Measurements from ENCODE around the gene TMEM63A. TPM values are rescaled to one million over a fixed set of nuclear protein-coding genes. Genes with fewer than 3 reads are reported as not detected.
"Not testable (repeated sequence)": the region's sequence is repeated elsewhere in the genome, so short reads cannot be mapped to it uniquely, and the experiment has no call there.

Gene TMEM63A
- total RNA-seq, 4 donors from 2014 or later, result 104 to 256 (median 180) TPM

GRCh38 chr1:225842074-225842473 lies 40.1 kb downstream of the TMEM63A start:
- Histone ChIP-seq H3K9me3 (no peaks in the 10 kb centered on the region), H3K4me3 (no peak overlapping the region), H3K27ac (no peak overlapping the region), H3K36me3 (peaks cover 0 to 7% (median 2%) of the 10 kb centered on the region in 4 donors), H3K4me1 (peaks cover 0 to 2% (median under 1%) of the 10 kb centered on the region in 4 donors), H3K27me3 (no peaks in the 10 kb centered on the region)
- TF ChIP-seq POLR2AphosphoS5 (IDR thresholded peaks at IDR 0.05) (peak in 1 of 3 donors; percentile 38), POLR2A (IDR thresholded peaks at IDR 0.05) (no peak)
- WGBS, 2 donors (ENCODE audit: low coverage in 1 of 2), result 72 to 100% methylated on average over 1 to 12 of the region's 12 CpGs
- DNase-seq, result no peak
- intact Hi-C loops (cut with DNase I; ENCODE audit: low total_unique reads), result loop anchor here (10.0 kb wide), 1 partner anchor 67 kb away; the partner anchor contains the start of gene SRP9
- in situ Hi-C loops (cut with MboI; ENCODE audit: low pct_ligation_motif_present in 1 of 4, low pct_unique_long_range_greater_than_20kb in 1 of 4, low sequenced_read_pairs in 3 of 4), result no loop called here

GRCh38 chr1:225840713-225841112 lies 41.5 kb downstream of the TMEM63A start:
- intact Hi-C loops (cut with DNase I; ENCODE audit: low total_unique reads), result loop anchor here (10.0 kb wide), 1 partner anchor 66 kb away; the partner anchor contains the start of gene SRP9
- H3K27ac ChIP-seq, result no peak overlapping the region
- in situ Hi-C loops (cut with MboI; ENCODE audit: low pct_ligation_motif_present in 1 of 4, low pct_unique_long_range_greater_than_20kb in 1 of 4, low sequenced_read_pairs in 3 of 4), result no loop called here
- peaks cover 0 to 4% (median 0%) of the 10 kb centered on the region in 4 donors for H3K36me3 ChIP-seq
- H3K9me3 ChIP-seq, result no peaks in the 10 kb centered on the region
- H3K27me3 ChIP-seq, result no peaks in the 10 kb centered on the region
- DNase-seq, result no peak
- H3K4me3 ChIP-seq, result no peak overlapping the region
- TF ChIP-seq POLR2A (IDR thresholded peaks at IDR 0.05) (no peak), CTCF (IDR thresholded peaks at IDR 0.05) (no peak), POLR2AphosphoS5 (IDR thresholded peaks at IDR 0.05) (no peak), EP300 (IDR thresholded peaks at IDR 0.05; ENCODE audit: low read depth) (no peak)
- peaks cover 0 to 2% (median 0%) of the 10 kb centered on the region in 4 donors for H3K4me1 ChIP-seq
- 63 to 78% methylated on average over 2 to 4 of the region's 4 CpGs for WGBS, 2 donors (ENCODE audit: low coverage in 1 of 2)

GRCh38 chr1:225840223-225840610 lies 42.0 kb downstream of the TMEM63A start:
- no peak for TF ChIP-seq POLR2A (IDR thresholded peaks at IDR 0.05)
- TF ChIP-seq CTCF (IDR thresholded peaks at IDR 0.05), result no peak
- no peak for TF ChIP-seq POLR2AphosphoS5 (IDR thresholded peaks at IDR 0.05)
- no peak for TF ChIP-seq EP300 (IDR thresholded peaks at IDR 0.05; ENCODE audit: low read depth)
- H3K4me1 ChIP-seq, result peaks cover 0 to 5% (median 0%) of the 10 kb centered on the region in 4 donors
- H3K36me3 ChIP-seq, result peaks cover 0 to 4% (median 0%) of the 10 kb centered on the region in 4 donors
- no peak overlapping the region for H3K27ac ChIP-seq
- DNase-seq, result no peak
- H3K9me3 ChIP-seq, result no peaks in the 10 kb centered on the region
- H3K27me3 ChIP-seq, result no peaks in the 10 kb centered on the region
- 80 to 100% methylated on average over 1 of the region's 1 CpG for WGBS, 2 donors (ENCODE audit: low coverage in 1 of 2)
- no peak overlapping the region for H3K4me3 ChIP-seq
- intact Hi-C loops (cut with DNase I; ENCODE audit: low total_unique reads), result loop anchor here (10.0 kb wide), 1 partner anchor 65 kb away; the partner anchor contains the start of gene SRP9
- in situ Hi-C loops (cut with MboI; ENCODE audit: low pct_ligation_motif_present in 1 of 4, low pct_unique_long_range_greater_than_20kb in 1 of 4, low sequenced_read_pairs in 3 of 4), result no loop called here

GRCh38 chr1:225838793-225839192 lies 43.4 kb downstream of the TMEM63A start:
- no peak overlapping the region for H3K27ac ChIP-seq
- H3K4me3 ChIP-seq, result no peak overlapping the region
- no peaks in the 10 kb centered on the region for H3K9me3 ChIP-seq
- in situ Hi-C loops (cut with MboI; ENCODE audit: low pct_ligation_motif_present in 1 of 4, low pct_unique_long_range_greater_than_20kb in 1 of 4, low sequenced_read_pairs in 3 of 4) (no loop called here), intact Hi-C loops (cut with DNase I; ENCODE audit: low total_unique reads) (no loop called here)
- peaks cover 0 to 10% (median 0%) of the 10 kb centered on the region in 4 donors for H3K4me1 ChIP-seq
- 87% methylated on average over 14 of the region's 14 CpGs; no CpG with 5 or more reads in 1 of the 2 donors for WGBS, 2 donors (ENCODE audit: low coverage in 1 of 2)
- no peak for DNase-seq
- H3K27me3 ChIP-seq, result no peaks in the 10 kb centered on the region
- TF ChIP-seq EP300 (IDR thresholded peaks at IDR 0.05; ENCODE audit: low read depth) (no peak), CTCF (IDR thresholded peaks at IDR 0.05) (no peak), POLR2A (IDR thresholded peaks at IDR 0.05) (no peak), POLR2AphosphoS5 (IDR thresholded peaks at IDR 0.05) (no peak)
- H3K36me3 ChIP-seq, result peaks cover 0 to 4% (median 0%) of the 10 kb centered on the region in 4 donors

GRCh38 chr1:225836296-225836695 lies 45.9 kb downstream of the TMEM63A start:
- 80 to 86% methylated on average over 4 of the region's 4 CpGs for WGBS, 2 donors (ENCODE audit: low coverage in 1 of 2)
- in situ Hi-C loops (cut with MboI; ENCODE audit: low pct_ligation_motif_present in 1 of 4, low pct_unique_long_range_greater_than_20kb in 1 of 4, low sequenced_read_pairs in 3 of 4); H3K4me1 ChIP-seq; H3K4me3 ChIP-seq; intact Hi-C loops (cut with DNase I; ENCODE audit: low total_unique reads); H3K9me3 ChIP-seq; DNase-seq; H3K27me3 ChIP-seq: not testable (repeated sequence)
- peak overlapping the region in 1 of 4 donors; percentile 25 for H3K27ac ChIP-seq
- H3K36me3 ChIP-seq, result peaks cover 0 to 15% (median 7%) of the 10 kb centered on the region in 4 donors

Measured in transverse colon (tissue), 4 donors.